Cardiac muscle cell (in vitro differentiated cells and primary cell): Measurements from ENCODE around the gene IFNB1. TPM values are rescaled to one million over a fixed set of nuclear protein-coding genes. Genes with fewer than 3 reads are reported as not detected.

ENCODE experiments used
- DNase-seq, 2 donors: peaks; one replicate each; pipeline versions ENCODE4 v3.0.0 to v3.0.0-alpha.2; 2010 to 2017; ENCODE audit warnings: low read depth in 1 of 2, low spot score in 1 of 2
- H3K27ac ChIP-seq: fragments of 200-600 bp; sonication (generic); 2 replicates; pipeline ENCODE4 v1.5.1; 2016
- H3K27me3 ChIP-seq: fragments of 200-600 bp; sonication (generic); 2 replicates; pipeline ENCODE4 v1.6.0; 2016; ENCODE audit warnings: control low read depth
- H3K36me3 ChIP-seq: fragments of 200-600 bp; sonication (generic); 2 replicates; pipeline ENCODE4 v1.5.1; 2016; ENCODE audit warnings: control low read depth
- H3K4me1 ChIP-seq: fragments of 200-600 bp; sonication (generic); 2 replicates; pipeline ENCODE4 v1.8.1; 2017; ENCODE audit warnings: low read depth, mild to moderate bottlenecking, mixed run types
- H3K4me3 ChIP-seq: fragments of 200-600 bp; sonication (generic); 2 replicates; pipeline ENCODE4 v1.5.1; 2016; ENCODE audit warnings: mild to moderate bottlenecking
- H3K9me3 ChIP-seq: fragments of 200-600 bp; sonication (generic); 2 replicates; pipeline ENCODE4 v1.5.1; 2017; ENCODE audit warnings: low read depth, mild to moderate bottlenecking, control low read depth
- polyA plus RNA-seq: library from polyadenylated mRNA; unstranded; fragments of >200 nt; fragmentation: Nextera tagmentation; extraction: Ambion mirVana; gene quantifications from 2 replicates; pipeline ENCODE4 v1.2.1, GENCODE V29; 2016
- total RNA-seq: library from RNA; depleted of rRNA; stranded (reverse); fragments of >200 nt; gene quantifications from 2 replicates; pipeline ENCODE4 v1.2.3, GENCODE V29; 2016
- TF ChIP-seq, protein P1 (sequence below): IDR thresholded peaks from 2 replicates; pipeline ENCODE4 v1.5.1; 2012; ENCODE audit warnings: low read depth, mild to moderate bottlenecking, low read length

The IFNB1 gene
- total and polyA plus RNA-seq, 2 experiments from 2014 or later = not detected

DNA sequence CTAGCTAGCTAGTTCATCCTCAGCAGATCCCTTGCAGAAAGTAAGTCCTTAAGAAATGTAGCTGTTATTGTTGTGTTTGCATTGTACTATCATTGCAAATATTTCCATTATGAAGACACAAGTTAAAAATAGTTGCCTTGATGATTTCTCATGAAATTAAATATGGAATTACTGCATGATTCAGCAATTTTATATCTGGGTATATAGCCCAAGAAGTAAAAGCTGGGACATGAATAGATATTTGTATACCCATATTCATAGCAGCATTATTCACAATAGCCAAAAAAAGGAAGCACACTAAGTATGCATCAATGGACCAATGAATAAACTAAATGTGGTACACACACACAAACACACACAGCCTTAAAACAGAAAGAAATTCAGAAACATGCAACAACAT is 6.8 kb downstream of the IFNB1 start:
- TF ChIP-seq, protein P1, sequence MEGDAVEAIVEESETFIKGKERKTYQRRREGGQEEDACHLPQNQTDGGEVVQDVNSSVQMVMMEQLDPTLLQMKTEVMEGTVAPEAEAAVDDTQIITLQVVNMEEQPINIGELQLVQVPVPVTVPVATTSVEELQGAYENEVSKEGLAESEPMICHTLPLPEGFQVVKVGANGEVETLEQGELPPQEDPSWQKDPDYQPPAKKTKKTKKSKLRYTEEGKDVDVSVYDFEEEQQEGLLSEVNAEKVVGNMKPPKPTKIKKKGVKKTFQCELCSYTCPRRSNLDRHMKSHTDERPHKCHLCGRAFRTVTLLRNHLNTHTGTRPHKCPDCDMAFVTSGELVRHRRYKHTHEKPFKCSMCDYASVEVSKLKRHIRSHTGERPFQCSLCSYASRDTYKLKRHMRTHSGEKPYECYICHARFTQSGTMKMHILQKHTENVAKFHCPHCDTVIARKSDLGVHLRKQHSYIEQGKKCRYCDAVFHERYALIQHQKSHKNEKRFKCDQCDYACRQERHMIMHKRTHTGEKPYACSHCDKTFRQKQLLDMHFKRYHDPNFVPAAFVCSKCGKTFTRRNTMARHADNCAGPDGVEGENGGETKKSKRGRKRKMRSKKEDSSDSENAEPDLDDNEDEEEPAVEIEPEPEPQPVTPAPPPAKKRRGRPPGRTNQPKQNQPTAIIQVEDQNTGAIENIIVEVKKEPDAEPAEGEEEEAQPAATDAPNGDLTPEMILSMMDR = no peak
- H3K9me3 ChIP-seq = no peaks in the 10 kb centered on the region
- H3K4me1 ChIP-seq = peaks cover 10% of the 10 kb centered on the region
- no peak overlapping the region for H3K4me3 ChIP-seq
- no peaks in the 10 kb centered on the region for H3K27me3 ChIP-seq
- DNase-seq = no peak
- no peak overlapping the region for H3K27ac ChIP-seq
- no peaks in the 10 kb centered on the region for H3K36me3 ChIP-seq

DNA sequence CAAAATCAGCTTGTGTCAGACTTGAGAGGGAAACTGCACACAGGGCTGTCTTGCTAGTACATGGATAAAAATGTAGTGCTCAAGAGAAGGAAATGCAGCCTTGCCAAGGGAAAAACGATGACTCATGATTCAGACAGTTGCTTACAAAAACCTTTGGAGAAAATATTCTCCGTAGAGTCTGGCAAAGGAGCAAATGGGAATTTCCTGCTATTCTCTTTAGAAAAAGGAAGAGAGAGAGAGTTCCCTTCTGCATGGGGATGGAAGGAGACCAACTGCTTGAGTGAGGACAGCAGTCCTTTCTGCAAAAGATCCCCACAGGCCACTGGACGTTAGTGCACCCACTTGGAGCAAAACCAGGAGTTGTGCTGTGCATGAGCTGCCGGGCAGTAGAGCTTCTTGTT is 7.6 kb downstream of the IFNB1 start:
- Histone ChIP-seq H3K4me1 (peaks cover 10% of the 10 kb centered on the region), H3K9me3 (no peaks in the 10 kb centered on the region), H3K36me3 (no peaks in the 10 kb centered on the region), H3K27me3 (no peaks in the 10 kb centered on the region), H3K4me3 (no peak overlapping the region), H3K27ac (no peak overlapping the region)
- TF ChIP-seq, protein P1 = peak; percentile 29
- peak; percentile 43 to 98 for DNase-seq

DNA sequence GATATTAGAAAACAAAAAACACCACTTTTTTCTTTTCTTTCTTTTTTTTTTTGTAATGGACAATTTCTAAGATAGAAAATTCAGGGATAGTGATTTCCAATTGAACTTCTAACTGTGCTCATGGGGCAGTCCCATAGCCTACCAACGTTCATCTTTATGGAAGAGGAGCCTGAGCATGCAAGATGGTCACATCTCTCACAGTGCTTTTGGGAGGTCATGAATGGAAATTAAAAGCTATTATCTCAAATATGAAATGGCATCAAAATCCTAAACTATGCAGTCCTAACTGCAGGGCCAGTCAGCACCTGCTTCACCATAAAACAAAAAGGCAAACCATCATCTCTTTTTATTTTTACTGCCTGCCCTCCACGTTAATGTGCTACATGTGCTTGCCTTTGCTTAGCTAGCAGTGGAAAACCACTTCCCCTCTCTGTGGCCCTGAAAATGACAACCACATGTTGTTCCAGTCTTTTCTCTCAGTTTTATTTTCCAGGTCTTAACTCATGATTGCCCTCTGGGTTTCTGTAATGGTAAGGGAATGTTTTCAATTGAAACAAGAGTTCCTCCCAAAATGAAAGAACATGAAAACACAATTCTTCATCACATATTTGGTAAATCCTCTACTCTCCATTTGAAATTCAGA is 16.7 kb downstream of the IFNB1 start:
- H3K9me3 ChIP-seq = no peaks in the 10 kb centered on the region

DNA sequence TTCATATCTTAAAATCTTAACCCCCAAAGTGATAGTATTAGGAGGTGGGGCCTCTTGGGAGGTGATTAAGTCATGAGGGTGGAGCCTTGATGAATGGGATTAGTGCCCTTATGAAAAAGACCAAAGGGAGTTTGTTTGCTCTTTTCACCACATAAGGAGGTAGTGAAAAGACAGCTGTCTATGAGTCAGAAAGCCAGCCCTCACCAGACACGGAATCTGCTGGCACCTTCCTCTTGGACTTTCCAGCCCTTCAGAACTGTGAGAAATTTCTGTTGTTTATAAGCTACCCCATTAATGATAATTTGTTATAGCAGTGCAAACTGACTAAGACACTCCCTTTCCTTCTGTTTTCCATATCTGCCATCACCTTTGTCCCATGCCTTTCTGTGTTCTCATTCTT is 20.8 kb downstream of the IFNB1 start:
- Histone ChIP-seq H3K36me3 (no peaks in the 10 kb centered on the region), H3K9me3 (no peaks in the 10 kb centered on the region), H3K4me3 (no peak overlapping the region), H3K27ac (no peak overlapping the region), H3K27me3 (no peaks in the 10 kb centered on the region), H3K4me1 (no peaks in the 10 kb centered on the region)
- DNase-seq = peak in 1 of 2 donors; percentile 2
- TF ChIP-seq, protein P1 = no peak

More for the DNA sequence above, 16.7 kb downstream of the IFNB1 start:
- DNase-seq = peak in 1 of 2 donors; percentile 12
- Histone ChIP-seq H3K4me3 (no peak overlapping the region), H3K27ac (no peak overlapping the region), H3K27me3 (no peaks in the 10 kb centered on the region), H3K4me1 (no peaks in the 10 kb centered on the region), H3K36me3 (no peaks in the 10 kb centered on the region)
- TF ChIP-seq, protein P1 = no peak

DNA sequence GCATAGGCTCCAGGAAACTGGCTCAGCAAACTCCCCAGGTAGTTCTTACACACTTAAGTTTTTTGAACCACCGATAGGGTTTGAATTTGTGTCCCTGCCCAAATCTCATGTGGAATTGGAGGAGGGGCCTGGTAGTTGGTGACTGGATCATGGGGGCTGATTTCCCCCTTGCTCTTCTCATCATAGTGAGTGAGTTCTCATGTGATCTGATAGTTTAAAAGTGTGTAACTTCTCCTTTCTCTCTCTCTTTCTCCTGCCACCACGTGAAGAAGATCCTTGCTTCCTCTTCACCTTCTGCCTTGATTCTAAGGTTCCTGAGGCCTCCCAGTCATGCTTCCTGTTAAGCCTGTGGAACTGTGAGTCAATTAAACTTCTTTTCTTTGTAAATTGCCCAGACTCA is 23.9 kb downstream of the IFNB1 start:
- Histone ChIP-seq H3K9me3 (no peaks in the 10 kb centered on the region), H3K36me3 (no peaks in the 10 kb centered on the region), H3K4me3 (no peak overlapping the region), H3K27me3 (no peaks in the 10 kb centered on the region), H3K4me1 (no peaks in the 10 kb centered on the region), H3K27ac (no peak overlapping the region)
- TF ChIP-seq, protein P1 = no peak
- DNase-seq = no peak

DNA sequence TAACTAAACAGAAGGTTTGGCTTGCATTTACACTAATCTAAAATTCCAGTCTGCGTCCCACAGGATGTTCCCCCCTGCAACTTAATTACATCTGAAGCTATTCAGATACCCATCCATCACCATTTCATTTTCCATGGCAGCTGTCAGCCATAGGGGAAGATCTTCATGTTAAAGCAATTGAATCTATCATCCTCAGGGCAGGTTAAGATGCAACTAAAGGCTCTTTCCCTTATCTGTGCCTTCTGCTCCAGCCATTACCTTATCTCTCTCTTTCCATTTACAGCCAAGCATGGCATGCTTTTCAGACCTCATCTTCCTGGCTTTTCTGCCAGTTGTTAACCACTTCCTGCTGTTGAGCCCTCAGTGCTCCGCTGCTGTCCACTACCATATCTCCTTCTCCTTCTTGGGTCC is 30.5 kb downstream of the IFNB1 start:
- H3K36me3 ChIP-seq = no peaks in the 10 kb centered on the region
- H3K4me3 ChIP-seq = no peak overlapping the region
- peak in 1 of 2 donors; percentile 42 for DNase-seq
- H3K27me3 ChIP-seq = no peaks in the 10 kb centered on the region
- TF ChIP-seq, protein P1 = no peak
- H3K27ac ChIP-seq = peak overlapping the region; percentile 2
- peaks cover 5% of the 10 kb centered on the region for H3K4me1 ChIP-seq
- H3K9me3 ChIP-seq = no peaks in the 10 kb centered on the region
